IgD-negative memory B cell (primary cell): ENCODE results near the gene CACNA2D1. TPM values are rescaled to one million over a fixed set of nuclear protein-coding genes. Genes with fewer than 3 reads are reported as not detected.
A peak's percentile ranks its signal among the peaks of the same experiment; 100 is the strongest.

Experiments used
- H3K27ac Mint-ChIP-seq, 3 donors: one replicate each; pipeline ENCODE4 v1.8.0; 2020 to 2022; ENCODE audit warnings: mild to moderate bottlenecking in 3 of 3, mixed read lengths in 3 of 3, moderate library complexity in 1 of 3
- H3K27me3 Mint-ChIP-seq: one replicate; pipeline ENCODE4 v1.8.0; 2021; ENCODE audit warnings: mixed read lengths
- H3K36me3 Mint-ChIP-seq: one replicate; pipeline ENCODE4 v1.8.0; 2020; ENCODE audit warnings: mild to moderate bottlenecking, mixed read lengths
- H3K4me1 Mint-ChIP-seq, 3 donors: one replicate each; pipeline ENCODE4 v1.8.0; 2020 to 2022; ENCODE audit warnings: mixed read lengths in 3 of 3, mild to moderate bottlenecking in 1 of 3
- H3K4me3 Mint-ChIP-seq, 4 donors: one replicate each; pipeline ENCODE4 v1.8.0; 2020 to 2022; ENCODE audit warnings: mild to moderate bottlenecking in 4 of 4, mixed read lengths in 4 of 4, moderate library complexity in 3 of 4
- H3K9me3 Mint-ChIP-seq, 3 donors: one replicate each; pipeline ENCODE4 v1.8.0; 2020 to 2021; ENCODE audit warnings: mixed read lengths in 3 of 3, mild to moderate bottlenecking in 1 of 3
- polyA plus RNA-seq: library from polyadenylated mRNA; unstranded; fragments of 300-500 nt; fragmentation: Illumina TruSeq; gene quantifications from one replicate; pipeline ENCODE4 v1.2.3, GENCODE V29; 2021

Gene CACNA2D1
- polyA plus RNA-seq, 1 donor from 2014 or later: not detected

DNA sequence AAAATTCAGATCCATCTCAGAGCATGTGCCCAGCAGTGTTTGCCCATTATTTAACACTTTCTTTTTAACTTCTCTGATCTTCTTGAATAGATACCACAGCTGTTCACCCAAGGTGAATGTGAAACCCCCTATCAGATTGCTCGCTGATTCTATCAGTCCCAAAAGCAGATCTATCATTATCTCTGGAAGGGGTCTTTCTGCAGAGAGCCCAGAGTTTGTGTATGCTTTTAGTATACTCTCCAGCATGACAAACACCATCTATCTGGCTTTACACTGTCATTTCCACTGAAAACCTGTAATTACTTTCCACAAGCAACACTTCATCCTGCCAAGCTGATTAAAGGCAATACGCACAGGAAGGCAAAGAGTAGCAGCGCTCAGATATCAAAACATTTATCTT, 168.2 kb downstream of the CACNA2D1 start:
- Mint-ChIP-seq H3K27ac (no peak overlapping the region), H3K27me3 (no peaks in the 10 kb centered on the region), H3K9me3 (peaks cover 0 to 4% (median 0%) of the 10 kb centered on the region in 3 donors), H3K4me1 (no peaks in the 10 kb centered on the region), H3K4me3 (no peak overlapping the region), H3K36me3 (peaks cover 2% of the 10 kb centered on the region)

DNA sequence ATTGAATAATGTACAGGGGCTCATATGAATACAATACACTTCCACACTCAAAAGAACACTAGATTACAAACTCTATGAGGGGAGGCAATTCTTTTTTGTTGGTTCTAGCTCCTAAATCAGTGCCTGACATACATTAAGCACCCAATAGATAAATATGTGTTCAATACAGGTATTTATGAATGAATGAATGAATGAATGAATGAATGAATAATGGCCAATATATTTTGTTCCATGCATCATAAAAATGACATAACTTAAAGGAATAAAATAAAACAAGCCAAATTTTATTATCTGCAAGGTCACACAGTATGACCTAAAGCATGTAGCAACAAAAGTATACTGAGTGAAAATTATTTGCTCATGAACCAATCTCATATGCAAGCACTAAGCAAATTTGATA, 168.9 kb downstream of the CACNA2D1 start:
- H3K27me3 Mint-ChIP-seq: no peaks in the 10 kb centered on the region
- no peak overlapping the region for H3K4me3 Mint-ChIP-seq
- H3K27ac Mint-ChIP-seq: no peak overlapping the region
- no peaks in the 10 kb centered on the region for H3K4me1 Mint-ChIP-seq
- peaks cover 0 to 4% (median 0%) of the 10 kb centered on the region in 3 donors for H3K9me3 Mint-ChIP-seq
- peaks cover 2% of the 10 kb centered on the region for H3K36me3 Mint-ChIP-seq

DNA sequence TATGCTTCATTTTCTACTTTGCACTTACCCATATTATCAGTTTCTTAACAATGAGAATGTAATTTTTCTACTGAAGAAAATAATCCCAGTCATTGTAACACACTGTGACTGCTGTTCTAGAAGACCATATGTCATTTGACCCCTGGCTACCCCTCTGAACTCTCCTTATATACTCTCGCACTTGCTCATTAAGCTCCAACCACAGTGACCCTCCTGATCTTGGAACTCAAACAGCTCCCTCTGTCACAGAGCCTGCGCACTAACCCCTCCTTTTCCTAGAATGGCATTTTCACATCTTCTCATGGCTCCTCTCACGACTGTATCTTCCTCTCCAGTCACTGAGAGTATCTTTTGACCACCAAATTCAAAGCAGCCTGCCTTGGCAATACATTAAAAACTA, 169.7 kb downstream of the CACNA2D1 start:
- Mint-ChIP-seq H3K4me1 (no peaks in the 10 kb centered on the region), H3K27ac (no peak overlapping the region), H3K36me3 (peaks cover 2% of the 10 kb centered on the region), H3K27me3 (no peaks in the 10 kb centered on the region), H3K4me3 (no peak overlapping the region), H3K9me3 (peaks cover 0 to 4% (median 2%) of the 10 kb centered on the region in 3 donors)

DNA sequence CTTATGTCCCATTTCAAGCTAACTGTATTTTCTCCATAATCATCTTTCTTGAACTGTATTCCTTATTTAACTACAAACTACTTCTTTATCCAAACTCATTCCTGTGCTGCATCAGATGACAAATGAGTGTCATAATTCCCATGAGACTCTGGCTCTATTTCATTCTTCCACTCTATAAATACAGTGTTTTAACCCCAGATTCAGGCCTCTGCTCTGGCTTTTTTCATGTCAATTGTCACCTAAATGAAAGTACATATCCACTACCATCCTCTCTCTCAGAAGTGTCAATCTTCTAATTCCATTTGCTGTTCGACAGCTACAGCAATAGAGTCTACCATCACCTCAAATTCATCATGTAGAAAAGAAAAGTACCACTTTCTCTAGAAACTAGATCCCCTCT, 172.7 kb downstream of the CACNA2D1 start:
- peaks cover 2% of the 10 kb centered on the region for H3K36me3 Mint-ChIP-seq
- no peak overlapping the region for H3K27ac Mint-ChIP-seq
- no peaks in the 10 kb centered on the region for H3K27me3 Mint-ChIP-seq
- no peaks in the 10 kb centered on the region for H3K4me1 Mint-ChIP-seq
- peaks cover 0 to 4% (median 2%) of the 10 kb centered on the region in 3 donors for H3K9me3 Mint-ChIP-seq
- H3K4me3 Mint-ChIP-seq: no peak overlapping the region

DNA sequence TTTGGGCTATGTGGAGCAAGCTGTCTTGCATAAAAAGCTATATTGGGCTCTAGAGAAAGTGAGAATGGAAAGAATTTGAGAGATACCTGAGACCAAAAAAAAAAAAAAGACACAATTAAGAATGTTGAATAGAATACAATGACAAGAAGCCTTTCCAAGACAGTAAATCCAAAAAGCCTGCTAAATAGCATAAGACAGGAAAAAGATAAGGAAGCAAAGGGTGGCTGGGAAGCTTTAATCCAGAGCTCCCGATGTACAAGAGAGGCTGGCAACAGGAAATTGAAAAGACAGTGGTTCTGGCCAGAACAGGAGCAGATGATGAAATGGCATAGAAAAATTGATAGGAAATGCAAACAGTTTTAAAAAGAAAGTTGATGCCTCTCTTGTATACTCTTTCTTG, 174.9 kb downstream of the CACNA2D1 start:
- Mint-ChIP-seq H3K9me3 (peaks cover 0 to 2% (median 0%) of the 10 kb centered on the region in 3 donors), H3K4me1 (no peaks in the 10 kb centered on the region), H3K27me3 (no peaks in the 10 kb centered on the region), H3K4me3 (no peak overlapping the region), H3K27ac (no peak overlapping the region), H3K36me3 (no peaks in the 10 kb centered on the region)

DNA sequence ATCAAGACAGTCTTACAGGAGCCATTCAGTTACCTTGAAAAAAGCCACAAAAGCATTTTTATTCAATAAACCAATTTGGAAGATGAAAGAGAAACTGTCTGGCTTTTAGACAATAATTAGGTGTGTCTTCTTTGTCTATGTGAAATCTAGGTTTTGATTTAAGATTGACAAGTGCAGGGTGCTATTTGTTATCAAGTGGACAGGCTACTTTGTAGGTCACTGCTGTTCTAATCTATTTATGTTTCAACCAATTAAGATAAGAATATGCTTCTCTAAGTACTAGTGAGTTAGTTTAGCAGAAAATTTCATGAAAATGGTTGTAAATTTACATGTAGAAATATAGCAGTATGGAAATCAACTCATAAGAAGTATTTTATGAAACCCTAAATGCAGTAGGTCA, 177.5 kb downstream of the CACNA2D1 start:
- H3K4me1 Mint-ChIP-seq: no peaks in the 10 kb centered on the region
- no peaks in the 10 kb centered on the region for H3K27me3 Mint-ChIP-seq
- no peak overlapping the region for H3K27ac Mint-ChIP-seq
- H3K9me3 Mint-ChIP-seq: peaks cover 0 to 10% (median 4%) of the 10 kb centered on the region in 3 donors
- no peak overlapping the region for H3K4me3 Mint-ChIP-seq
- no peaks in the 10 kb centered on the region for H3K36me3 Mint-ChIP-seq

DNA sequence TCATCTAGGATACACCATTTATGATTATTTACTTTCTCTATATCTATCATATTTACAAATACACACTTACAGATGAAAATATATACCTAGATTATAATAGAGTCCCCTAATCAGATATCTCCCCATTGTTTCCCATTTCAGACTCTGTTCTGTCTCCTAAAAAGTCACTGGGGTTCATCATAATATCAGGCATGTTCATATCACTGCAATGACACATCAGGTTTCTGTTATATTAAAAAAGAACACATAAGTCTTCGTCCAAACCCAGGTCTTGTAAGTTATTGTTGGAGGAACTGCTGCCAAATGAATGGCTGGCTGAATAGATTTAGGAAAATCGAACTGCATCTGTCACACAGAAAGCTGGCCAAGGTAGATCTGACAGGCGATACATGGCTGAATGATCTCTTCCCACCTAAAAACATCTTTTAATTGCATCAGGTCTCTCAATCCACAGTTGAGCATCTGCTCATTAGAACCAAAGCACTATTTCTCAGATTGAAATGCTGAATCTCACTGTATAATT, 178.7 kb downstream of the CACNA2D1 start:
- Mint-ChIP-seq H3K4me3 (no peak overlapping the region), H3K9me3 (peaks cover 0 to 10% (median 4%) of the 10 kb centered on the region in 3 donors), H3K36me3 (no peaks in the 10 kb centered on the region), H3K27me3 (no peaks in the 10 kb centered on the region), H3K4me1 (no peaks in the 10 kb centered on the region), H3K27ac (no peak overlapping the region)

DNA sequence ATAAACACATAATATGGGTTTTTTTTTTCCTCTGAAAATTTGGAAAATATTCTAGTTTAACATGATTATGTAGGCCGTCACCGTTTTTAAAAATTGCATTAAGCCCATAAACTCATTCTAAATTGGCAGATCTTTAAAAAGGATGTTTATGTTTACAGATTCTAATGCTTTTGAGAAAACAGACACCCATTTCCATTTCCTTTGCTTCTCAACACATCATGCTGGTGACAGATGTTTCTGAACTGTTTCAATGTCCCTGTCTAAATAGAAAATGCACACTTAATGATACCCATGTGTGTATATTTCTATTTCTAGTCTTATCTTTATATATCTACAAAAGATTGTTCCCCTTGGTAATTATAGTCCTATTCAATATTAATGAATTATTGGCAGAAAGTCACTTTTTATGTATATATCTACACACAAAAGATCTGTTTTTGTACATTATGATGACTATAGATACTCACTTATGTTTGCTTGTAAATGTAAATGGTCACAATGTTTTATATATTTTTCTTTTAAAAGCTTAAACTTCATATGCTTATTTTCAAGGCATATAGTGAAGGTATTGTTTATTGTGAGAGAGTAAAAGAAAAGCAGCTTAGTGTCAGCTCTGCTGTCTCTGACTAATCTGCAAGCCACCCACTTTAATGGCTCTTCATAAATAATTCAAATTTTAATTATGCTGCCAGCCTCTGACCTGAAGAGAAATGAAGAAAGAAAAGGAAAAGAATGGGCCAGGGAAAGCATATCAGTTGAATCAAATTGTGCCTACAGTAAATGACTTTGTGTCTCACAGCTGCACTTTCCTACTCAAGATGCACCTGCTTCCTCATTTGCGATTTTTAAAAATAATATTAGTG, 179.4 kb downstream of the CACNA2D1 start:
- Mint-ChIP-seq H3K27me3 (no peaks in the 10 kb centered on the region), H3K4me1 (no peaks in the 10 kb centered on the region)

DNA sequence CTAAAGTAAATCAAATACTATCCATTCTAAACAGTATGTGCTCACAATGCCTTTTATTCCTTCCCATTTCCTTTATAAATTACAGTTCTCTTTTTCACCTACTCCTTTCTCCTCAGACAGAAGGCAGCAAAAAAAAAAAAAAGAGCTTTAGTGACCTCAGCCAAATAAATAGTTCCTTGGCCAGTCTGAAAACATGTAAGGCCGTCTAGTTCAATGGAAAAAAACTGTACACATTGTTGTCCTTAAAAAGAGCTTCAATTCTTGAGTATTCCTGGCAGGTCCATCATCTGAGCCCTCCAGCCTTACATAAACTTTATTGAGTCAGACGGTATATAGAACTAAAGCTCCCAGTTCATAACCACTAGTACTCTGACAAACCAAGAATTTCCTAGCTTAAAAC, 185.4 kb downstream of the CACNA2D1 start:
- Mint-ChIP-seq H3K36me3 (no peaks in the 10 kb centered on the region), H3K9me3 (peaks cover 0 to 10% (median 4%) of the 10 kb centered on the region in 3 donors), H3K27me3 (no peaks in the 10 kb centered on the region), H3K27ac (no peak overlapping the region), H3K4me3 (no peak overlapping the region), H3K4me1 (no peaks in the 10 kb centered on the region)

More for the DNA sequence above, 179.4 kb downstream of the CACNA2D1 start:
- Mint-ChIP-seq H3K36me3 (no peaks in the 10 kb centered on the region), H3K27ac (no peak overlapping the region), H3K4me3 (no peak overlapping the region), H3K9me3 (peaks cover 0 to 10% (median 2%) of the 10 kb centered on the region in 3 donors)

DNA sequence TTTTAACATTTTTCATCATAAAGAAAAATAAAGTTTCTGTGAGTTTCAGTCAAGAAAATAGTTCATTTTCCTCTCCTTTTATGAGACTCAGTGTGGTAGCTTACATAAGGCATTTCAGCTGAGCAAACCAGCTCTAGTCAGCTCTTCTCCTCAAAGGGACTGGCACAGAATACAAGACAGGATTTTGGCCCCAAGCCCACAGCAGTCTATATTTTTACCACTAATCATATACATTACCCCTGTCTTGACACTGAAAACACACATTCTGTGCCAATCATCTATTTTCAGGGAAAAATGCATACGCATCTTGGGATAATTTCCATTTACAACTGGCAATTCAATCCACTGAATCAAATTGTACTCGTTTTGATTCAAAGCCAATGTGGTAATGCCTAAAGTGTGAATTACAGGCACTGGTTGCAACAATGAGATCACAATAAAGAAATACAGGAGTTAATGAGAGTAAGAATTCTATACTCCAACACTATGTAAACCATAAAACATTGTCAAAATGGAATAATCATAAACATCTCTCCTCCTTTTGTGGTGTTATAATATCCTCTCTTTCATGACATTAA, 186.4 kb downstream of the CACNA2D1 start:
- no peaks in the 10 kb centered on the region for H3K4me1 Mint-ChIP-seq

DNA sequence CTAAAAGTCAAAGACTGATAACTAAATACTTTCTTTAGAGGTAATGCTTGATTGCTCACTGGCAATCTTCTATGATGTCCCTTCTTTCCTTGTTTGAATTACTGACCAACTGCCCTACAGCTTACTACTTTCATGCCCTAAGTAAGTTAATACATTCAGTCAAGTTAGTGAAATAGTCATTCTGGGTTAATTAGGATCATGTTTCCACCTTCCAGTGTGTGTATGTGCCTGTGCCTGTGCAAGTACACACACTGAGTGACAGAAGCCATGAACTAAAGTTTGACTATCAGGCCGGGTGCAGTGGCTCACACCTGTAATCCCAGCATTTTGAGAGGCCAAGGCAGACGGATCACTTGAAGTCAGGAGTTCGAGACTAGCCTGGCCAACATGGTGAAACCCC, 187.9 kb downstream of the CACNA2D1 start:
- peaks cover 0 to 2% (median 0%) of the 10 kb centered on the region in 3 donors for H3K9me3 Mint-ChIP-seq
- H3K27ac Mint-ChIP-seq: no peak overlapping the region
- no peaks in the 10 kb centered on the region for H3K4me1 Mint-ChIP-seq
- H3K36me3 Mint-ChIP-seq: no peaks in the 10 kb centered on the region
- H3K4me3 Mint-ChIP-seq: no peak overlapping the region
- H3K27me3 Mint-ChIP-seq: no peaks in the 10 kb centered on the region

More for the DNA sequence above, 186.4 kb downstream of the CACNA2D1 start:
- no peaks in the 10 kb centered on the region for H3K36me3 Mint-ChIP-seq
- H3K4me3 Mint-ChIP-seq: no peak overlapping the region
- H3K27ac Mint-ChIP-seq: no peak overlapping the region
- peaks cover 0 to 4% (median 4%) of the 10 kb centered on the region in 3 donors for H3K9me3 Mint-ChIP-seq
- H3K27me3 Mint-ChIP-seq: no peaks in the 10 kb centered on the region

DNA sequence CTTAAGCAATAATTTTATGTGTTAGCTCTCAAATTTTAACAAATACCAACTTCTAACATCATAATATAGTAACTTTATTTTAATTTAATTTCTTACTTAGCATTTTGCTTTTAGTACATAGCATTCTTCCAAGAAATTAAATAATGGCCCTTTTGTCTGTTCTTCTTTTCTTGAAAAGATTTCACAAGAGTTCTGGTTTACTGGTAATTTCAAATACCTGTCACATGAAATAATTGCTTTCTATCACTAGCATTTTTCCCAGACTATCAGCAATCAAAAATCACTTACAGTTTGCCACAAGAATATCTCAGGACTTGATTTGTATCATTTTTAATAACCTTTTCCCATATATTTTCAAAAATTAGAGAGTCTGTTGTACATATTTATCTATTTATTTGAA, 193.0 kb downstream of the CACNA2D1 start:
- Mint-ChIP-seq H3K4me1 (no peaks in the 10 kb centered on the region), H3K27me3 (no peaks in the 10 kb centered on the region), H3K4me3 (no peak overlapping the region), H3K9me3 (no peaks in the 10 kb centered on the region), H3K27ac (no peak overlapping the region), H3K36me3 (no peaks in the 10 kb centered on the region)

DNA sequence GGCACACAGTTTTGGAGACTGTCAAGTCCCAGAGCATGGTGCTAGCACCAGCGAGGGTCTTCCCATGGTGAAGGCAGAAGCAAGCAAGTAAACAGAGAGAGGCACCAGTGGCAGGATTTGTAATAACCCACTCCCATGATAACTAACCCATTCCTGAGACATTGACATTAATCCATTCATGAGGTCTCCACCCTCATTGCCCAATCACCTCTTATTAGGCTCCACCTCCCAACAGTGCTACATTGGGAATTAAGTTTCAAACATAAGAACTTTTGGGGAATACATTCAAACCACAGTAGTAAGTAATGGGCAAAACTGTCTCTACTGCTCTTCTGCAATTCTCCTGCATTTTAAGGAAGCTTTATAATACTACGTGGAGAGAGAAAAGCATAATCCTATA, 193.6 kb downstream of the CACNA2D1 start:
- H3K27ac Mint-ChIP-seq: no peak overlapping the region
- H3K4me1 Mint-ChIP-seq: no peaks in the 10 kb centered on the region
- H3K9me3 Mint-ChIP-seq: no peaks in the 10 kb centered on the region
- H3K36me3 Mint-ChIP-seq: no peaks in the 10 kb centered on the region
- H3K4me3 Mint-ChIP-seq: peak overlapping the region in 1 of 4 donors; percentile 59
- H3K27me3 Mint-ChIP-seq: no peaks in the 10 kb centered on the region

DNA sequence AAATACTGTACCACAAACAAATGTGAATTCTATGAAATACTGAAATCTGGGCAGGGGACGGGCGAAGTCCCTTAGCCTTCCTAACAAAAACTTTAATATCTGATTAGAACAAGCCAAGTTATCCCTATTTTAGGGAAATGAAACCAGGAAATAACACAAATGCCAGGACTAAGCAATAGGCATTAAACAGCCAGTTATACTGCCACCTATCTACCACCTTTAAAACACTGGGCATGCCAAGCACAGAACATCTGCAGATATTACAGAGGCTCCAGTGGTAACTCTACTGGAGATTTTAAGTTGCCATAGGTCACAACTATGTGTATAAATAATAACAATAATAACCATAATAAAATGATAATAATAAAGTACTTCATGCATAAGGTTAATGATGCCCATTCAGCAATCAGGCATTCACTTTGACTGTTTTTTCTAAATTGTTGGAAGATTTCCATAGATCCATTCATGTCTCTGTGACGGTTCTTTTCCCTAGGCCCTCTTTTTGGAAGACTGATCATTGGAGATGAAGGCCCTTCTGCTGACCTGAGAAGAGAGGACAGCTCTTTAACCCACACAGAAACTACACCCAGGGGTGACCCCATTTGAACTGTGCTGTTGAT, 195.7 kb downstream of the CACNA2D1 start:
- H3K27me3 Mint-ChIP-seq: no peaks in the 10 kb centered on the region
- H3K4me1 Mint-ChIP-seq: no peaks in the 10 kb centered on the region
- H3K36me3 Mint-ChIP-seq: no peaks in the 10 kb centered on the region
- H3K9me3 Mint-ChIP-seq: no peaks in the 10 kb centered on the region
- no peak overlapping the region for H3K4me3 Mint-ChIP-seq
- H3K27ac Mint-ChIP-seq: no peak overlapping the region

DNA sequence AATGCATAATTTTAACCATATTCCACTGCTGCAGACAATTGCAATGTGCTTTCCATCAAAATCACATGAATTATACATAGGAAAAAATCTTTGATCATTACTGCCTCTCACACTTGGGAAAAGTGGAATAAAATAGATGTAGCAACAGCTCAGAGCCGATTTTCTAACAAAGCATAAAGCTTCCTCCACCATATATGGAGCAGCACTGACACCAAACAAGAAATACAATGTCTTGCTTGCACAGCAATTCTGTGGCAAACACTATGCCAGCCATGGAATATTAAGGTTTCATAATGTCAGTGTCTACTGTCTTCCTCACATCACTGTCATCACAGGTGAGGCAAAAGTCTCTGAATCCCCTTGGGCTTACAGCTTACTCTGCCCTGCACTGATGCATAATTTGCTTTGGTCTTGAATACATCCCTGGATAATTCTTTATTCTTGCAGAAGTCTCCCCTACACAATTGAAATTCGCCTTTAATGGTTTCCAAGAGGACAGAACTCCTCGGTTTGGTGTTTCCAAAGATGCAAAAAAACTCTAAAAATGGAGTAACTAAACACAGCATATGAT, 198.5 kb downstream of the CACNA2D1 start:
- Mint-ChIP-seq H3K27ac (no peak overlapping the region), H3K4me3 (no peak overlapping the region)

More for the DNA sequence above, 198.5 kb downstream of the CACNA2D1 start:
- no peaks in the 10 kb centered on the region for H3K4me1 Mint-ChIP-seq
- H3K9me3 Mint-ChIP-seq: peaks cover 0 to 2% (median 0%) of the 10 kb centered on the region in 3 donors
- H3K36me3 Mint-ChIP-seq: no peaks in the 10 kb centered on the region
- no peaks in the 10 kb centered on the region for H3K27me3 Mint-ChIP-seq
